ENCODE measurements around the gene TWF2.

TWF2 gene

GRCh38 chr3:52185311-52185710, 53.6 kb downstream of the TWF2 start:
- Mint-ChIP-seq H3K9me3 (no peaks in the 10 kb centered on the region), H3K4me3 (no peak overlapping the region), H3K4me1 (ENCODE audit: low read depth) (peaks cover 3% of the 10 kb centered on the region), H3K36me3 (ENCODE audit: low read depth) (no peaks in the 10 kb centered on the region), H3K27me3 (no peaks in the 10 kb centered on the region), H3K27ac (no peak overlapping the region)
- no peak for DNase-seq

GRCh38 chr3:52184690-52185089, 54.3 kb downstream of the TWF2 start:
- no peak for DNase-seq
- Mint-ChIP-seq H3K36me3 (ENCODE audit: low read depth) (no peaks in the 10 kb centered on the region), H3K4me1 (ENCODE audit: low read depth) (peaks cover 3% of the 10 kb centered on the region), H3K27me3 (no peaks in the 10 kb centered on the region), H3K9me3 (no peaks in the 10 kb centered on the region), H3K4me3 (no peak overlapping the region), H3K27ac (no peak overlapping the region)

GRCh38 chr3:52183786-52184445, 55.0 kb downstream of the TWF2 start:
- Mint-ChIP-seq H3K36me3 (ENCODE audit: low read depth) (no peaks in the 10 kb centered on the region), H3K27me3 (no peaks in the 10 kb centered on the region), H3K27ac (no peak overlapping the region), H3K9me3 (no peaks in the 10 kb centered on the region), H3K4me3 (no peak overlapping the region), H3K4me1 (ENCODE audit: low read depth) (peaks cover 3% of the 10 kb centered on the region)
- no peak for DNase-seq

- Mint-ChIP-seq H3K4me3 (no peak overlapping the region), H3K36me3 (ENCODE audit: low read depth) (no peaks in the 10 kb centered on the region), H3K9me3 (no peaks in the 10 kb centered on the region), H3K4me1 (ENCODE audit: low read depth) (peaks cover 3% of the 10 kb centered on the region), H3K27me3 (no peaks in the 10 kb centered on the region), H3K27ac (no peak overlapping the region)
- no peak for DNase-seq
Measured at GRCh38 chr3:52182691-52183090, 56.3 kb downstream of the TWF2 start.

GRCh38 chr3:52182196-52182595, 56.8 kb downstream of the TWF2 start:
- Mint-ChIP-seq H3K27me3 (no peaks in the 10 kb centered on the region), H3K9me3 (no peaks in the 10 kb centered on the region)
- no peak for DNase-seq

GRCh38 chr3:52181543-52181942, 57.4 kb downstream of the TWF2 start:
- Mint-ChIP-seq H3K9me3 (no peaks in the 10 kb centered on the region), H3K36me3 (ENCODE audit: low read depth) (no peaks in the 10 kb centered on the region), H3K27me3 (no peaks in the 10 kb centered on the region), H3K27ac (no peak overlapping the region), H3K4me1 (ENCODE audit: low read depth) (peaks cover 3% of the 10 kb centered on the region), H3K4me3 (no peak overlapping the region)
- DNase-seq: no peak

More at GRCh38 chr3:52182196-52182595, 56.8 kb downstream of the TWF2 start:
- Mint-ChIP-seq H3K4me1 (ENCODE audit: low read depth) (peaks cover 3% of the 10 kb centered on the region), H3K4me3 (no peak overlapping the region), H3K36me3 (ENCODE audit: low read depth) (no peaks in the 10 kb centered on the region), H3K27ac (no peak overlapping the region)

All from activated T-cell treated with anti-CD3 and anti-CD28 coated beads, Interleukin-2, amount 50 U/mL, for 24 hours (primary cell).